Esophagus (tissue), 2 donors: ENCODE results near the gene PDLIM5. TPM values are rescaled to one million over a fixed set of nuclear protein-coding genes. Genes with fewer than 3 reads are reported as not detected.

Experiments
- H3K27ac ChIP-seq, 2 donors: one replicate each; pipeline ENCODE4 v1.5.1; 2013; ENCODE audit warnings: low read depth in 2 of 2, mild to moderate bottlenecking in 2 of 2, inconsistent platforms in 1 of 2, low read length in 1 of 2, moderate library complexity in 1 of 2
- H3K27me3 ChIP-seq, 2 donors: one replicate each; pipeline ENCODE4 v1.6.1; 2013; ENCODE audit warnings: low read length in 2 of 2, control low read depth in 1 of 2, mild to moderate bottlenecking in 1 of 2; ENCODE audit not compliant: insufficient read depth in 2 of 2, control insufficient read depth in 1 of 2
- H3K36me3 ChIP-seq, 2 donors: one replicate each; pipeline ENCODE4 v1.6.1; 2013; ENCODE audit warnings: low read length in 1 of 2; ENCODE audit not compliant: control insufficient read depth in 2 of 2, insufficient read depth in 2 of 2
- H3K4me1 ChIP-seq, 2 donors: one replicate each; pipeline ENCODE4 v1.6.1; 2013; ENCODE audit warnings: low read length in 1 of 2; ENCODE audit not compliant: control insufficient read depth in 2 of 2, insufficient read depth in 2 of 2
- H3K4me3 ChIP-seq, 2 donors: one replicate each; pipeline ENCODE4 v1.5.1; 2013; ENCODE audit warnings: low read length in 2 of 2, mild to moderate bottlenecking in 2 of 2, low read depth in 1 of 2, moderate library complexity in 1 of 2
- H3K9me3 ChIP-seq, 2 donors: one replicate each; pipeline ENCODE4 v1.6.1; 2013; ENCODE audit warnings: mild to moderate bottlenecking in 2 of 2, low read depth in 1 of 2, low read length in 1 of 2, moderate library complexity in 1 of 2; ENCODE audit not compliant: control insufficient read depth in 2 of 2, insufficient read depth in 1 of 2
- WGBS, 2 donors: extraction: QIAGEN DNeasy Blood & Tissue Kit; methylation state at CpG; one replicate each; pipeline ENCODE4 v1.1.7; 2013; 5-methylcytosine and 5-hydroxymethylcytosine counted together
- polyA plus RNA-seq, 2 donors: library from polyadenylated mRNA; stranded (reverse); fragments of 200-250 nt; gene quantifications; one replicate each; pipeline ENCODE4 v1.2.3, GENCODE V29; 2013
- donor health status: healthy with polysubstance abuse.
- donor health status: Bipolar disorder and iron deficiency.

PDLIM5 gene
- polyA plus RNA-seq, 2 donors, result 40.0 to 41.5 TPM

DNA sequence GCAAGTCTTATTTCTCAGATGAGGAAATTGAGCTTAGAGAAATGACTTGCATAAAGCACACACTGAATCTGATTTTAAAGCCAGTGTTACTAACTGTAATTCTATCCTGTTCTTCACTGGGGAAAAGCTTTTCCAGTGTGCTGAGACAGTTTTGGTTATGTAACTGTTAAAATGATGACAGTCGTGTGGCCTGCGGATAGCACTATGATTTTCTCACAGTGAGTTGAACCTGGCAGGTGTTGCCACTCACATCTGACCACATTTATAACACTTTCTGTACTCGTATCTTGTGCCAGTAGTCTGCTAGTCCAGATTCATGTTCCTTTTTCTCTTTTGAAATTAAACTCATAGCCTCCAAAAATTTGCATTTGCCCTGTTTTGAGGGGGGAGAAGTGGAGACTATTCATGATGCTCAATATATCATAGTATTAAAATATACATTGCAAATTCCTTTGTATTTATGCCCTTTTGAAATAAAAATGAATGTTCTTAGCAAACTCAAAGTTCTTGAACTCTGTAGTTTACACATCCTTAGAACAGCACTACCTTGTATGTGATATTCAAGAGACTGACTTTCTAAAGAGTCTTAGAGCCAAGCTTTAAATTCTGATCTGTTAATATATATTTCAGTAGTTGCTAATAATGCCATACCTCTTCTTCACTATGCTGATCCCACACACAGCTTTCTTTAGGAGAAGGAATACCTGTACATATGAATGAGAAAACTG lies 132.3 kb downstream of the PDLIM5 start:
- no peaks in the 10 kb centered on the region for H3K36me3 ChIP-seq
- H3K9me3 ChIP-seq, result no peaks in the 10 kb centered on the region
- H3K4me3 ChIP-seq, result no peak overlapping the region
- WGBS, 2 donors, result 71 to 81% methylated on average over 3 of the region's 3 CpGs
- H3K27ac ChIP-seq, result no peak overlapping the region
- no peaks in the 10 kb centered on the region for H3K4me1 ChIP-seq
- no peaks in the 10 kb centered on the region for H3K27me3 ChIP-seq

DNA sequence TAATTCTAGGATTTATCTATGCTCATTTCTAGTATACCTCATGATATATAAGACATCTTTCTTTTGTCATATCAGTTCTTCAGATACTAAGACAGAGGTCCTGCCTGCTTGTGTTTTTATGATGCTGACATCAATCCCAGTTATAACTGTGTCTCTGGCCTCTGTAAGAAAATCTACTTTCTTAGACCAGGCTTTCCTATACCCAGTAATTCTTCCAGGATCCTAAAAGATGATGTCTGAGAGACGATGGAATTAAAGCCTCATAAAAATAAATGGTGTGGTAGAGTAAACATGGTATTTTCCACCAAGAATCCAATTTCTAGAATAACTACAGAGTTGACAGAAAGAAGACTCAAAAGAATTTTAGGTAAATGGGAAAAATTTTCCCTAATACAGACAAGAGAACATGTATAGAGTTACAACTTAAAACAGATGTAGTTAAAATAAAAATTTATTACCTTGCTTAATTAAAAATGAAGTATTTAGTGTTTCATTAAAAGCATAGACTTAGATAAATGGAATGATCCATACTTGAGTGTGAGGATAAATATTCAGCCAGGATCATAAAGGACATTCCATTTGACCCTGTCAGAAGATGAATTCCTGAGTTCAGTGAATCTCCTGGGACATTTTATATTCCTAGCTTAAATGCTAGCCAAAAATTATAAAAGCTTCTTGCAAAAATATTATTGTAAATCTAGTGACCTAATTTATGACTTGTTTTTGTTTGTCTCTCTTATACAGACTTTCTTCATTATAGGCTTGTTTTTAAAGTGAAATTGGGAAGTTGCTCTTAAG lies 137.4 kb downstream of the PDLIM5 start:
- Histone ChIP-seq H3K4me1 (no peaks in the 10 kb centered on the region), H3K9me3 (no peaks in the 10 kb centered on the region), H3K4me3 (no peak overlapping the region), H3K27ac (no peak overlapping the region), H3K36me3 (peaks cover 0 to 7% of the 10 kb centered on the region in 2 donors), H3K27me3 (no peaks in the 10 kb centered on the region)
- WGBS, 2 donors, result 89 to 92% methylated on average over 1 of the region's 1 CpG

DNA sequence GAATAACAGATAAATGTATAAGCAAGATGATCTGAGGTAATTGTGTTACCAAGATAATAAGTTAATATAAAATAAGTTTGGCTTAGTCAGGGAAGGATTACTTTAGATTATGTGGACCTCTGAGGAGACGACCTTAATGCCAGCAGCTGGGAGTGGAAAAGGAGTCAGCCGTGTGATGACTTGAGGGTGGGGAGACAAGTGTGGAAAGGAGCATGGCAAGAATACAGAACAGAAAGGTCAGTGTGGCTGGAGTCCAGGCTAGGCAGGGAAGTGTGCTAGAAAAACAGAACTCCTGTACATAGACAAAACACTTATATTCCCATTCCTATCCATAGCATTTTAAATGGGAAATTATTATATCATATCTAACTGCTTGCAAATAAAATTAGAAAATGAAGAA lies 138.8 kb downstream of the PDLIM5 start:
- Histone ChIP-seq H3K36me3 (peaks cover 0 to 7% of the 10 kb centered on the region in 2 donors), H3K27ac (no peak overlapping the region), H3K4me1 (no peaks in the 10 kb centered on the region), H3K4me3 (no peak overlapping the region), H3K9me3 (no peaks in the 10 kb centered on the region), H3K27me3 (no peaks in the 10 kb centered on the region)
- WGBS, 2 donors, result 48 to 57% methylated on average over 2 of the region's 2 CpGs

DNA sequence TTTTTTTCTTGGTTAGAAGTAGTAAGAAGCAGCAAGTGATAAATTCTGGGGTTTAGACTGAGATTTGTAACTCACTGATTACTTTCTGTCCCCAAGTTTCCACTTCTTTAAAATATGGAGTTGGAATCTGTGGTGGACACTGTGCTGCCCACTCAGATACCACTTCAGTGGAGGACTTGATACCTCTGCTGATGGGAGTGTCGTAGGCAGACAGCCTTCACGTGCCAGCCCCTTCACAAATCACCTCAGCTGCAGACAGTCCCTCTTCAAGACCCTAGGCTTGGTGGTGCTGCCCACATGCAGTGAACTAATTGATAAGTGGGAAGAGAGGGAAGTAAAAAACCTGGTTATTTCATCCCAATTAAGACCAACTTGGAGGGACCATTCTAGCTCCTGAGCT lies 139.5 kb downstream of the PDLIM5 start:
- Histone ChIP-seq H3K4me1 (no peaks in the 10 kb centered on the region), H3K4me3 (no peak overlapping the region), H3K36me3 (peaks cover 0 to 7% of the 10 kb centered on the region in 2 donors), H3K9me3 (no peaks in the 10 kb centered on the region), H3K27me3 (no peaks in the 10 kb centered on the region), H3K27ac (no peak overlapping the region)
- 95 to 97% methylated on average over 2 of the region's 2 CpGs for WGBS, 2 donors

DNA sequence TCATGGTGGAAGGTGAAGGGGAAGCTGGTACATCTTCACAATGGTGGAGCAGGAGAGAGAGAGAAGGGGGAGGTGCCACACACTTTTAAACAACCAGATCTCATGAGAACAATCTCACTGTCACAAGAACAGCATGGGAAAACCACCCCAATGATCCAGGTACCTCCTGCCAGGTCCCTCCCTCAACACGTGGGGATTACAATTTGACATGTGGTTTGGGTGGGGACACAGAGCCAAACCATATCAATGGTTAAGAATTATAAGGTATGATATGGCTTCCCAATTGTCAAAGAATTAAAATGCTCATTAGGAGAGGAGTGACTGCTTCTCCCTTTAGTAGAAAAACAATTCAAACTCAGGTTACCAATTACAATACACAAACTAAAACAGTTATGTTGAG lies 143.3 kb downstream of the PDLIM5 start:
- Histone ChIP-seq H3K27ac (no peak overlapping the region), H3K9me3 (no peaks in the 10 kb centered on the region)

DNA sequence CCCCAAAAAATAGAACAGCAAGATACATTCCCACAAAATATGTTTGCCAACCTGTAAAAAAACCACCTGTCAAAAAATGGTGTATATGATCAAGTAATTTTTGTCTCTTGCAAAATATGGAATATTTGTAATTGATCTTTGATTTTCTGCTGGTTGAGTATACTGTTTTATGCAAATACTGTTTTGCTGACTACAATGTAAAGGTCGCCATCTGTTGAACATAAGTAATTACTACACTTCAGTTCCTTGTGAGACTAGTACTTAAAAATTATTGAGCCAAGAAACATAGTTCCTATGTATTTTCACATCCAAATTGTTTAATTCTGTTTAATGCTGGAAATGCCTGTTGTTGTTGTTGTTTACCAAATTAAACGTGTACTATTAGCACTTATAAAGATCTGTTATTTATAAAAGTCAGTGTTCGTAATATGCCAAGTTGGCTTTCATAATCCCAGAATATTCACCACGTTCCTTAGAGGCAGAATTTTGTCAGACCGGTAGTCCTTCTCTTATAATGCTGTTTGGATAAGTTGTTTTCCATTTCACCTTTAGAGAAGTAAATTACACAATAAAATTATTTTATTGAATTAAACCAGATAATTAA lies 144.2 kb downstream of the PDLIM5 start:
- 58 to 60% methylated on average over 5 of the region's 5 CpGs for WGBS, 2 donors
- no peaks in the 10 kb centered on the region for H3K9me3 ChIP-seq
- no peaks in the 10 kb centered on the region for H3K4me1 ChIP-seq
- no peak overlapping the region for H3K4me3 ChIP-seq
- peaks cover 0 to 7% of the 10 kb centered on the region in 2 donors for H3K36me3 ChIP-seq
- H3K27ac ChIP-seq, result no peak overlapping the region
- H3K27me3 ChIP-seq, result no peaks in the 10 kb centered on the region

More for the DNA sequence above, 143.3 kb downstream of the PDLIM5 start:
- Histone ChIP-seq H3K4me1 (no peaks in the 10 kb centered on the region), H3K36me3 (peaks cover 0 to 7% of the 10 kb centered on the region in 2 donors), H3K4me3 (no peak overlapping the region), H3K27me3 (no peaks in the 10 kb centered on the region)
- WGBS, 2 donors, result 44 to 57% methylated on average over 1 of the region's 1 CpG

DNA sequence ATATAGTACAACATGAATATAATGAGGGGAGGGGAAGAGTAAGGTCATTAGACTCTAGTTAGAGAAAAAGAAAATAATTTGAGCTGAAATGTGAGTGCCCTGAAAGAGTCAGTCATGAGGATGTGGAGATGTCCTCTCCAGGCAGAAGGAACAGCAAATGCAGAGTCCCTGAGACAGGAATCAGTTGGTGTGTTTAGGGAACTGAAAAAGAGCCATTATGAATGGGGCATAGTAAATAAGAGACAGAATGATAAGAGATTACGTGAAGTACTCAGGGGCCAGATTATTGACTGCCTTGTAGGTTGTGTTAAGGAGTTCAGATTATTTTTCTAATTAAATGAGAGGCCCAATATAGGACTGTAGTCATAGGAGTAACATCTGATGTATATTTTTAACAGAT lies 147.0 kb downstream of the PDLIM5 start:
- WGBS, 2 donors, result 83 to 93% methylated on average over 1 of the region's 1 CpG
- no peaks in the 10 kb centered on the region for H3K36me3 ChIP-seq
- no peak overlapping the region for H3K27ac ChIP-seq
- H3K4me3 ChIP-seq, result no peak overlapping the region
- no peaks in the 10 kb centered on the region for H3K27me3 ChIP-seq
- no peaks in the 10 kb centered on the region for H3K9me3 ChIP-seq
- H3K4me1 ChIP-seq, result no peaks in the 10 kb centered on the region

DNA sequence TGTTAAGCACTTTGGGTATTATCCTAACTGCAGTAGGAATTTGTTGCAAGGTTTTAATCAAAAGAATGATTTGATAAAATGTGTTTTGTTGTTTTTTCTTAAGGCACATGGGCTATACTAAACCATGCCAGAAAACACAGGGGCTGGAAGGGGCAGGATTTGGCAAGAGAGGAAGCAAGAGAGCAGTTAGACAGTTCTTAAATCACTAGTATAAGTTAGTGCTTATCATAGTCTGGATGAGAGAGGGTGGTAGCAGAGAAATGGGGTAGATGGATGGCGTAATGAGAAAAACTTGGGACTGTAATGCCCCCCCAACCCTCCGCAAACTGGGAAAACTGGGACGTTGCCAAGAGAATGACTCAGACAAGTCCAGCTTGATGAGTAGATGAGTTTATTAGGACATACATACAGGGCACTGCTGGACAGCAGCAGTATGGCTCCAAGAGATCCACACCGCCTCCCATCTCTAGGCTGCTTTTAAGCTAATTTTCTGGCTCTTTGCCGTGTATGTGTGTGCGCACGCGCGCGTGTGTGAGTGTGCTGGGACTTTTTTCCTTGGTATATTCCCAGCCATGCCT lies 151.5 kb downstream of the PDLIM5 start:
- Histone ChIP-seq H3K4me3 (no peak overlapping the region), H3K27me3 (no peaks in the 10 kb centered on the region), H3K27ac (no peak overlapping the region), H3K36me3 (no peaks in the 10 kb centered on the region), H3K9me3 (no peaks in the 10 kb centered on the region), H3K4me1 (no peaks in the 10 kb centered on the region)
- 90% methylated on average over 10 of the region's 10 CpGs for WGBS, 2 donors

DNA sequence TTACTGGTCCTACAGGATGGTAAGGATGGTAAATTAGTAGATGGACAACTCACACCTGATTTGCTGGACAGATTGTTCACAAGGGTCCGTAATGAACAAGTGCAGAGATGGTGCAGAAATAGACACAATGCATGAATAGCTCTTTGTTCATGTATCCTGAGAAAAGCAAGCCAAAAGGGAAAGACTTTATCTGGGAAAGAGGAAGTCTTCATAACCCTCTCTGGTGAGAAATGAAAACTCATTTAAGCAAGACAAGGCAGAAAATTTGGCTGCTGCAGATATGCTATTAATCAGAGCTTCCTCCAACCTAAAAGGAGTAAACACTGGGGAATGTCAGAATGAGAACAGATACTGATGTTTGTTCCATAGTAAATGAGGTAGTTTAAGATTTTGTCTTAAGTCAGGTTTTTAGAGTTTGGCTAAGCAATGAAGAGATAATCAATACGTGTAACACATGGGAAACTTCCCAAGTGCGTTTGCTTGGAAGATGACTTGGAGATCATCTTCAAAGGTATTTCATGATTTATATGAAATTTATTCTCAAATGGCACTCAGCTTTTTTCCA lies 153.6 kb downstream of the PDLIM5 start:
- Histone ChIP-seq H3K27me3 (no peaks in the 10 kb centered on the region), H3K27ac (no peak overlapping the region), H3K9me3 (no peaks in the 10 kb centered on the region), H3K4me1 (no peaks in the 10 kb centered on the region), H3K4me3 (no peak overlapping the region), H3K36me3 (no peaks in the 10 kb centered on the region)
- WGBS, 2 donors, result 83 to 85% methylated on average over 3 of the region's 3 CpGs
